HepG2 (cell line): ENCODE results near the gene TKFC. TPM values are rescaled to one million over a fixed set of nuclear protein-coding genes. Genes with fewer than 3 reads are reported as not detected.

Experiments
- AGO1 ChIP-seq: fragments of 200-400 bp; formaldehyde crosslinking; IDR thresholded peaks from 2 replicates; pipeline ENCODE4 v1.6.1; 2017; ENCODE audit warnings: mild to moderate bottlenecking, low read depth, low read length, moderate library complexity; ENCODE audit not compliant: poor library complexity, severe bottlenecking
- BATF2 ChIP-seq: sonication (generic); formaldehyde crosslinking; IDR thresholded peaks from 2 replicates; pipeline ENCODE4 v1.8.0; 2022; ENCODE audit warnings: mild to moderate bottlenecking, missing genetic modification reagents, moderate library complexity
- BHLHE40 ChIP-seq: IDR thresholded peaks from 2 replicates; pipeline ENCODE4 v1.6.1; 2011; ENCODE audit warnings: low read length, improper control_type of control experiment
- FOXO4 ChIP-seq: sonication (generic); formaldehyde crosslinking; conservative IDR thresholded peaks from 2 replicates; pipeline ENCODE4 v1.8.1; 2023; ENCODE audit warnings: missing genetic modification reagents
- HNRNPL ChIP-seq: fragments of 200-400 bp; formaldehyde crosslinking; IDR thresholded peaks from 2 replicates; pipeline ENCODE4 v1.6.1; 2017; ENCODE audit warnings: mild to moderate bottlenecking, low read depth, low read length
- PRDM10 ChIP-seq: sonication (generic); formaldehyde crosslinking; IDR thresholded peaks from 2 replicates; pipeline ENCODE4 v1.4.0; 2020; ENCODE audit warnings: low read depth, missing genetic modification reagents
- PREB ChIP-seq: sonication (generic); formaldehyde crosslinking; IDR thresholded peaks from 2 replicates; pipeline ENCODE4 v1.4.0; 2020; ENCODE audit warnings: missing genetic modification reagents
- SOX6 ChIP-seq, 2 experiments: fragments of 450-650 bp in 1 of 2; sonication (generic) in 1 of 2; formaldehyde crosslinking in 1 of 2; IDR thresholded peaks; 2 replicates each; pipeline versions ENCODE4 v1.4.0 to v1.6.1; 2017 to 2020; ENCODE audit warnings: antibody characterized with exemption in 1 of 2, mild to moderate bottlenecking in 1 of 2, missing genetic modification reagents in 1 of 2
- SRY ChIP-seq: sonication (generic); formaldehyde crosslinking; IDR thresholded peaks from 2 replicates; pipeline ENCODE4 v1.8.0; 2022; ENCODE audit warnings: mild to moderate bottlenecking, missing genetic modification reagents
- ZC3H4 ChIP-seq: sonication (generic); formaldehyde crosslinking; IDR thresholded peaks from 2 replicates; pipeline ENCODE4 v1.4.0; 2020; ENCODE audit warnings: missing genetic modification reagents, borderline replicate concordance
- ZNF230 ChIP-seq: sonication (generic); formaldehyde crosslinking; IDR thresholded peaks from 2 replicates; pipeline ENCODE4 v1.4.0; 2020; ENCODE audit warnings: mild to moderate bottlenecking, missing genetic modification reagents
- ZNF512 ChIP-seq: sonication (generic); formaldehyde crosslinking; IDR thresholded peaks from 2 replicates; pipeline ENCODE4 v1.4.0; 2020; ENCODE audit warnings: mild to moderate bottlenecking, missing genetic modification reagents
- ZNF589 ChIP-seq: sonication (generic); formaldehyde crosslinking; conservative IDR thresholded peaks from 2 replicates; pipeline ENCODE4 v1.8.0; 2022; ENCODE audit warnings: mild to moderate bottlenecking, moderate library complexity, missing genetic modification reagents
- ZNF761 ChIP-seq: sonication (generic); formaldehyde crosslinking; conservative IDR thresholded peaks from 2 replicates; pipeline ENCODE4 v1.4.0; 2020; ENCODE audit warnings: mild to moderate bottlenecking, missing genetic modification reagents
- ZNF780A ChIP-seq: sonication (generic); formaldehyde crosslinking; IDR thresholded peaks from 2 replicates; pipeline ENCODE4 v1.8.0; 2022; ENCODE audit warnings: mild to moderate bottlenecking, missing genetic modification reagents, moderate library complexity
- polyA plus RNA-seq, 8 experiments: library from polyadenylated mRNA; depleted of rRNA in 3 of 8; stranded (reverse) in 7 of 8; unstranded in 1 of 8; fragments of >200 nt; fragmentation: Illumina TruSeq in 4 of 8; extraction: Trizol in 4 of 8; gene quantifications; 2 replicates each; pipeline versions ENCODE4 v1.2.1 to v1.2.3, GENCODE V29; 2011 to 2016; ENCODE audit warnings: low read depth in 4 of 8, missing spikeins in 1 of 8, mixed read lengths in 1 of 8; ENCODE audit not compliant: insufficient read depth in 1 of 8
- total RNA-seq, 5 experiments: library from RNA; depleted of rRNA; stranded (reverse); fragments of >200 nt; fragmentation: Illumina TruSeq; extraction: Trizol; gene quantifications; 2 replicates each; pipeline ENCODE4 v1.2.3, GENCODE V29; 2016; ENCODE audit warnings: low read depth in 1 of 5

TKFC gene
- total and polyA plus RNA-seq, 2 of the 13 experiments (the other 11 are each of a cell fraction or from before 2014, with no cell fraction given) = 147 to 197 TPM

GRCh38 chr11:61333550-61334433 is 764 bp downstream of the TKFC start (continued):
- TF ChIP-seq ZNF230 (CRISPR knock-in tag) = 0 out of 2 replicates have a peak, but pooled peaks have one; percentile 15
- no peak for TF ChIP-seq ZNF761 (CRISPR knock-in tag)
- TF ChIP-seq ZNF512 (CRISPR knock-in tag) = no peak
- no peak for TF ChIP-seq SOX6 (IDR thresholded peaks at IDR 0.05)
- TF ChIP-seq SOX6 (CRISPR knock-in tag; IDR thresholded peaks at IDR 0.05) = no peak
- TF ChIP-seq HNRNPL = no peak
- no peak for TF ChIP-seq BATF2 (CRISPR knock-in tag)
- no peak for TF ChIP-seq PREB (CRISPR knock-in tag)
- TF ChIP-seq ZNF780A (CRISPR knock-in tag) = no peak
- TF ChIP-seq BHLHE40 = no peak
- TF ChIP-seq SRY (CRISPR knock-in tag) = no peak
- peak; percentile 8; the same call in 1 of the 2 replicates for TF ChIP-seq PRDM10 (CRISPR knock-in tag)
- 0 out of 2 replicates have a peak, but pooled peaks have one; percentile 14 for TF ChIP-seq FOXO4
- TF ChIP-seq ZNF589 (CRISPR knock-in tag) = 0 out of 2 replicates have a peak, but pooled peaks have one; percentile 56
- 0 out of 2 replicates have a peak, but pooled peaks have one; percentile 20 for TF ChIP-seq ZC3H4 (CRISPR knock-in tag)
- no peak for TF ChIP-seq AGO1
